Raji (cell line): ENCODE results near the gene PNMA6F.

ENCODE experiments used
- POLR2A ChIP-seq: IDR thresholded peaks from 2 replicates; pipeline ENCODE4 v1.6.1; 2011; ENCODE audit warnings: low read depth, low read length, control low read depth; ENCODE audit not compliant: insufficient read depth

PNMA6F gene

GRCh38 chrX:153321381-153322124, at the start of gene PNMA6F:
Gene PNMA6F (minus strand): TSS chrX:153321767. CDS start chrX:153320674, 1,093 bp downstream.
- no peak for TF ChIP-seq POLR2A

- TF ChIP-seq POLR2A, result no peak
These were observed 49.7 kb upstream of the PNMA6F start for GRCh38 chrX:153371256-153371655.

- TF ChIP-seq POLR2A, result no peak
These were observed 48.9 kb upstream of the PNMA6F start for GRCh38 chrX:153370293-153371055.

GRCh38 chrX:153366878-153367538, 45.4 kb upstream of the PNMA6F start:
- TF ChIP-seq POLR2A, result no peak

GRCh38 chrX:153366119-153366518, 44.6 kb upstream of the PNMA6F start:
- no peak for TF ChIP-seq POLR2A

GRCh38 chrX:153365670-153366069, 44.1 kb upstream of the PNMA6F start:
- no peak for TF ChIP-seq POLR2A

- TF ChIP-seq POLR2A, result no peak
These were observed 40.3 kb upstream of the PNMA6F start for GRCh38 chrX:153361781-153362397.

- TF ChIP-seq POLR2A, result no peak
These were observed 36.3 kb upstream of the PNMA6F start for GRCh38 chrX:153357877-153358276.

GRCh38 chrX:153353416-153353815, 31.8 kb upstream of the PNMA6F start:
- TF ChIP-seq POLR2A, result no peak

GRCh38 chrX:153352858-153353257, 31.3 kb upstream of the PNMA6F start:
- no peak for TF ChIP-seq POLR2A

GRCh38 chrX:153351981-153352380, 30.4 kb upstream of the PNMA6F start:
- TF ChIP-seq POLR2A, result no peak

GRCh38 chrX:153349952-153350351, 28.4 kb upstream of the PNMA6F start:
- TF ChIP-seq POLR2A, result no peak

- TF ChIP-seq POLR2A, result no peak
These were observed 26.9 kb upstream of the PNMA6F start for GRCh38 chrX:153348421-153348820.

GRCh38 chrX:153347530-153347929, 26.0 kb upstream of the PNMA6F start:
- TF ChIP-seq POLR2A, result no peak

GRCh38 chrX:153343674-153344073, 22.1 kb upstream of the PNMA6F start:
- no peak for TF ChIP-seq POLR2A
